Measurements from ENCODE around the gene TBL1X. TPM values are rescaled to one million over a fixed set of nuclear protein-coding genes. Genes with fewer than 3 reads are reported as not detected.

Gene TBL1X
- total and polyA plus RNA-seq, 10 of the 15 experiments (the other 5 are each of a cell fraction or from before 2014, with no cell fraction given), result 4.4 to 26.3 (median 10.6) TPM

DNA sequence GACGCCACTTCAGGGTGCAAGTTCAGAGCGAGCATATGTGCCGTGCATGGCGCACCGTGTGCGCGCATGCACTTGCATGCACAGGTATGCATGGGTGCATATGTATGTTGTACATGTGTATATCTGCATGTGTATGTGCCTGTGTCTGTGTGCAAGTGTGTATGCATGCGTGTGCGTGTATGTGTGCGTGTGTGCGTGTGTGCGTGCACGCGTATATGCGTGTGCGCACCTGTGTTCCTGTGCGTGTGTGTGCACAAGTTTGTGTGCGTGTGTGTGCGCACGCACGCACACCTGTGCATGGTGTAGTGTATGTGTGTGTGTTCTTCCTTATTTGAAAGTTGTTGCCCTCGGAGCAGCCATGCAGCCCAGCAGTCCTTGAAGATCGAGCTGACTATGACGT lies 224.0 kb downstream of the TBL1X start (continued):
- TF ChIP-seq CHD4 (IDR thresholded peaks at IDR 0.05), result no peak
- TF ChIP-seq, protein P1, sequence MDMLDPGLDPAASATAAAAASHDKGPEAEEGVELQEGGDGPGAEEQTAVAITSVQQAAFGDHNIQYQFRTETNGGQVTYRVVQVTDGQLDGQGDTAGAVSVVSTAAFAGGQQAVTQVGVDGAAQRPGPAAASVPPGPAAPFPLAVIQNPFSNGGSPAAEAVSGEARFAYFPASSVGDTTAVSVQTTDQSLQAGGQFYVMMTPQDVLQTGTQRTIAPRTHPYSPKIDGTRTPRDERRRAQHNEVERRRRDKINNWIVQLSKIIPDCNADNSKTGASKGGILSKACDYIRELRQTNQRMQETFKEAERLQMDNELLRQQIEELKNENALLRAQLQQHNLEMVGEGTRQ (IDR thresholded peaks at IDR 0.05; ENCODE audit: borderline replicate concordance, low read depth, low read length), result no peak

DNA sequence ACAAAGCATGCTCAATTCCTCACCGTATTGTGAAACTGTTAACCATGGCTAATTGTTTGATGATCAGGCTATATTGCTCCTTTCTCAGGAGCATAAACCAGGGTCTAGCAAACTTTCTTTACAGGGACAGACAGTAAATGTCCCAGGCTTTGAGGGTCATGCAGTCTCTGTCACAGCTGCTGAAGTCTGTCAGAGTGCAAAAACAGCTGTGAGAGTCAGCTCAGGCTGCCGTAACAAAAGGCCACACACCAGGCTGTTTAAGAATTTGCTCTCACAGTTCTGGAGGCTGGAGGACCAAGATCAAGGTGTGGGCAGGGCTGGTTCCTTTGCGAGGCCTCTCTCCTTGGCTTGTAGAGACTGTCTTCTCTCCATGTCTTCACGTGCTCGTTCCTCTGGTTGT lies 225.2 kb downstream of the TBL1X start:
- ChIA-PET POLR2A (no interaction called here), SMC1A (ENCODE audit: uncharacterized antibody, unreplicated experiment) (no interaction called here), RAD21 (ENCODE audit: unreplicated experiment) (no interaction called here), CTCF (no interaction called here)
- H3K27ac ChIP-seq (ENCODE audit: control insufficient read depth, insufficient read depth), result no peak overlapping the region
- ATAC-seq (no peak), DNase-seq (ENCODE audit: low read depth, low spot score) (no peak), FAIRE-seq (no peak)
- H3K9ac ChIP-seq (ENCODE audit: control insufficient read depth, insufficient read depth, low read length), result no peak overlapping the region
- H2AFZ ChIP-seq (ENCODE audit: control insufficient read depth, low read depth, low read length), result no peak overlapping the region
- no peaks in the 10 kb centered on the region; the same call in 2 of the 3 replicates for H3K9me3 ChIP-seq (replicated peaks; ENCODE audit: control insufficient read depth, insufficient read depth, low read length)
- no peaks in the 10 kb centered on the region for H3K79me2 ChIP-seq (ENCODE audit: control insufficient read depth, insufficient read depth, low read length)
- no peaks in the 10 kb centered on the region for H3K4me1 ChIP-seq (ENCODE audit: control insufficient read depth, insufficient read depth, low read length)
- H3K27me3 ChIP-seq (replicated peaks in 1 of 2; ENCODE audit: control insufficient read depth in 2 of 2, insufficient read depth in 2 of 2, low read length in 1 of 2), result no peaks in the 10 kb centered on the region
- H3K4me3 ChIP-seq, result no peak overlapping the region
- whole genome bisulfite sequencing (ENCODE audit: insufficient coverage, insufficient replicate concordance, low lambda C conversion rate, missing lambda C conversion rate), result 73% methylated on average over 4 of the region's 5 CpGs
- peaks cover 0 to 2% of the 10 kb centered on the region in 2 experiments; a peak in 1 of 4 replicates for H3K36me3 ChIP-seq (ENCODE audit: control insufficient read depth in 2 of 2, insufficient read depth in 2 of 2, low read length in 1 of 2)
- intact Hi-C loops (cut with micrococcal nuclease; ENCODE audit: unreplicated experiment) (no loop called here), in situ Hi-C loops (cut with MboI) (no loop called here)
- no peak overlapping the region for H3K4me2 ChIP-seq (ENCODE audit: control insufficient read depth, insufficient read depth)
- BruUV-seq (replicated peaks), result no TSS peak
- H4K20me1 ChIP-seq (ENCODE audit: control insufficient read depth, insufficient read depth), result no peaks in the 10 kb centered on the region
- TF ChIP-seq, protein P2, sequence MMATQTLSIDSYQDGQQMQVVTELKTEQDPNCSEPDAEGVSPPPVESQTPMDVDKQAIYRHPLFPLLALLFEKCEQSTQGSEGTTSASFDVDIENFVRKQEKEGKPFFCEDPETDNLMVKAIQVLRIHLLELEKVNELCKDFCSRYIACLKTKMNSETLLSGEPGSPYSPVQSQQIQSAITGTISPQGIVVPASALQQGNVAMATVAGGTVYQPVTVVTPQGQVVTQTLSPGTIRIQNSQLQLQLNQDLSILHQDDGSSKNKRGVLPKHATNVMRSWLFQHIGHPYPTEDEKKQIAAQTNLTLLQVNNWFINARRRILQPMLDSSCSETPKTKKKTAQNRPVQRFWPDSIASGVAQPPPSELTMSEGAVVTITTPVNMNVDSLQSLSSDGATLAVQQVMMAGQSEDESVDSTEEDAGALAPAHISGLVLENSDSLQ (IDR thresholded peaks at IDR 0.05), result no peak
- TF ChIP-seq, protein P3, sequence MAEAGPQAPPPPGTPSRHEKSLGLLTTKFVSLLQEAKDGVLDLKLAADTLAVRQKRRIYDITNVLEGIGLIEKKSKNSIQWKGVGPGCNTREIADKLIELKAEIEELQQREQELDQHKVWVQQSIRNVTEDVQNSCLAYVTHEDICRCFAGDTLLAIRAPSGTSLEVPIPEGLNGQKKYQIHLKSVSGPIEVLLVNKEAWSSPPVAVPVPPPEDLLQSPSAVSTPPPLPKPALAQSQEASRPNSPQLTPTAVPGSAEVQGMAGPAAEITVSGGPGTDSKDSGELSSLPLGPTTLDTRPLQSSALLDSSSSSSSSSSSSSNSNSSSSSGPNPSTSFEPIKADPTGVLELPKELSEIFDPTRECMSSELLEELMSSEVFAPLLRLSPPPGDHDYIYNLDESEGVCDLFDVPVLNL (IDR thresholded peaks at IDR 0.05; ENCODE audit: low read depth, low read length), result no peak
- no peak for TF ChIP-seq BHLHE40 (IDR thresholded peaks at IDR 0.05; ENCODE audit: borderline replicate concordance in 1 of 2, low read depth in 2 of 2, low read length in 1 of 2)
- no peak for TF ChIP-seq SPI1 (IDR thresholded peaks at IDR 0.05; ENCODE audit: borderline replicate concordance, insufficient read depth, low read depth, low read length)
- no peak for TF ChIP-seq FOXK2 (IDR thresholded peaks at IDR 0.05)
- TF ChIP-seq SIX5 (IDR thresholded peaks at IDR 0.05; ENCODE audit: low read depth, low read length, severe bottlenecking), result no peak
- TF ChIP-seq, protein P4, sequence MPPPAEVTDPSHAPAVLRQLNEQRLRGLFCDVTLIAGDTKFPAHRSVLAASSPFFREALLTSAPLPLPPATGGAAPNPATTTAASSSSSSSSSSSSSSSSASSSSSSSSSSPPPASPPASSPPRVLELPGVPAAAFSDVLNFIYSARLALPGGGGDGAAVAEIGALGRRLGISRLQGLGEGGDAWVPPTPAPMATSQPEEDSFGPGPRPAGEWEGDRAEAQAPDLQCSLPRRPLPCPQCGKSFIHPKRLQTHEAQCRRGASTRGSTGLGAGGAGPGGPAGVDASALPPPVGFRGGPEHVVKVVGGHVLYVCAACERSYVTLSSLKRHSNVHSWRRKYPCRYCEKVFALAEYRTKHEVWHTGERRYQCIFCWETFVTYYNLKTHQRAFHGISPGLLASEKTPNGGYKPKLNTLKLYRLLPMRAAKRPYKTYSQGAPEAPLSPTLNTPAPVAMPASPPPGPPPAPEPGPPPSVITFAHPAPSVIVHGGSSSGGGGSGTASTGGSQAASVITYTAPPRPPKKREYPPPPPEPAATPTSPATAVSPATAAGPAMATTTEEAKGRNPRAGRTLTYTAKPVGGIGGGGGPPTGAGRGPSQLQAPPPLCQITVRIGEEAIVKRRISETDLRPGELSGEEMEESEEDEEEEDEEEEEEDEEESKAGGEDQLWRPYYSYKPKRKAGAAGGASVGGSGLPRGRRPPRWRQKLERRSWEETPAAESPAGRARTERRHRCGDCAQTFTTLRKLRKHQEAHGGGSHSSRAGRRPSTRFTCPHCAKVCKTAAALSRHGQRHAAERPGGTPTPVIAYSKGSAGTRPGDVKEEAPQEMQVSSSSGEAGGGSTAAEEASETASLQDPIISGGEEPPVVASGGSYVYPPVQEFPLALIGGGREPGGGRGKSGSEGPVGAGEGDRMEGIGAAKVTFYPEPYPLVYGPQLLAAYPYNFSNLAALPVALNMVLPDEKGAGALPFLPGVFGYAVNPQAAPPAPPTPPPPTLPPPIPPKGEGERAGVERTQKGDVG (CRISPR knock-in tag; IDR thresholded peaks at IDR 0.05), result no peak
- no peak for TF ChIP-seq SMAD5 (IDR thresholded peaks at IDR 0.05; ENCODE audit: low read depth)
- no peak for TF ChIP-seq EP300 (IDR thresholded peaks at IDR 0.05; ENCODE audit: borderline replicate concordance in 1 of 2, control insufficient read depth in 1 of 2, low read depth in 2 of 2, low read length in 2 of 2)
- no peak for TF ChIP-seq HDGF (IDR thresholded peaks at IDR 0.05)
- no peak for TF ChIP-seq NRF1 (conservative IDR thresholded peaks at IDR 0.05; ENCODE audit: low read depth, low read length)

Measured in GM12878 (cell line).